ENCODE measurements around the gene NIN.

DNA sequence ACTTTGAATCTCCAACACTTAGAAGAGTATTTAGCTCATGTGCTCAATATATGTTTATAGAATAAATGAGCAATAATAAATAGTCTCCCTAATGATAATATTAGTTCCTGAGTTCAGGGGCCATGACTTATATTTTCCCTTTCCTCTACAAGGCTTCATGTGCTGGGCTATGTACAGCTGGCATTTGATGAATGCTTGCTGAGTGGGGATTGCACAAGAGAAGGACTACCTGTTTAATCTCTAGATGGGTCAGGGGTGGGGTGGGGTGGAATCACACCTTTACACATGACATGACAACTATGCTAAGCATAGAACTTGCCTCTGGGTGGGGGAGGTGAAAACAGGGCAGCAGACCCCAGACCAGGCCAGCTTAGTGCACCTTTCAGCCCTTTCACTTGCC, 33.3 kb upstream of the NIN start:
- TF ChIP-seq, protein P1, sequence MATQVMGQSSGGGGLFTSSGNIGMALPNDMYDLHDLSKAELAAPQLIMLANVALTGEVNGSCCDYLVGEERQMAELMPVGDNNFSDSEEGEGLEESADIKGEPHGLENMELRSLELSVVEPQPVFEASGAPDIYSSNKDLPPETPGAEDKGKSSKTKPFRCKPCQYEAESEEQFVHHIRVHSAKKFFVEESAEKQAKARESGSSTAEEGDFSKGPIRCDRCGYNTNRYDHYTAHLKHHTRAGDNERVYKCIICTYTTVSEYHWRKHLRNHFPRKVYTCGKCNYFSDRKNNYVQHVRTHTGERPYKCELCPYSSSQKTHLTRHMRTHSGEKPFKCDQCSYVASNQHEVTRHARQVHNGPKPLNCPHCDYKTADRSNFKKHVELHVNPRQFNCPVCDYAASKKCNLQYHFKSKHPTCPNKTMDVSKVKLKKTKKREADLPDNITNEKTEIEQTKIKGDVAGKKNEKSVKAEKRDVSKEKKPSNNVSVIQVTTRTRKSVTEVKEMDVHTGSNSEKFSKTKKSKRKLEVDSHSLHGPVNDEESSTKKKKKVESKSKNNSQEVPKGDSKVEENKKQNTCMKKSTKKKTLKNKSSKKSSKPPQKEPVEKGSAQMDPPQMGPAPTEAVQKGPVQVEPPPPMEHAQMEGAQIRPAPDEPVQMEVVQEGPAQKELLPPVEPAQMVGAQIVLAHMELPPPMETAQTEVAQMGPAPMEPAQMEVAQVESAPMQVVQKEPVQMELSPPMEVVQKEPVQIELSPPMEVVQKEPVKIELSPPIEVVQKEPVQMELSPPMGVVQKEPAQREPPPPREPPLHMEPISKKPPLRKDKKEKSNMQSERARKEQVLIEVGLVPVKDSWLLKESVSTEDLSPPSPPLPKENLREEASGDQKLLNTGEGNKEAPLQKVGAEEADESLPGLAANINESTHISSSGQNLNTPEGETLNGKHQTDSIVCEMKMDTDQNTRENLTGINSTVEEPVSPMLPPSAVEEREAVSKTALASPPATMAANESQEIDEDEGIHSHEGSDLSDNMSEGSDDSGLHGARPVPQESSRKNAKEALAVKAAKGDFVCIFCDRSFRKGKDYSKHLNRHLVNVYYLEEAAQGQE (IDR thresholded peaks at IDR 0.05; ENCODE audit: insufficient read depth in 1 of 2, low read depth in 2 of 2, low read length in 2 of 2), result no peak
- TF ChIP-seq POLR2AphosphoS5 (IDR thresholded peaks at IDR 0.05; ENCODE audit: low read depth, low read length), result no peak
- TF ChIP-seq TAF1 (IDR thresholded peaks at IDR 0.05; ENCODE audit: borderline replicate concordance, insufficient read depth, low read length), result no peak
- no peak for TF ChIP-seq SIN3A (IDR thresholded peaks at IDR 0.05; ENCODE audit: borderline replicate concordance, insufficient read depth, low read length)
- TF ChIP-seq FOXP2 (optimal IDR thresholded peaks at IDR 0.05; ENCODE audit: borderline replicate concordance, extremely low read depth, extremely low read length, insufficient read depth), result no peak

Data from PFSK-1 (cell line).